ENCODE data around the gene CRCP. TPM values are rescaled to one million over a fixed set of nuclear protein-coding genes. Genes with fewer than 3 reads are reported as not detected.
A peak's percentile ranks its signal among the peaks of the same experiment; 100 is the strongest.

Gene CRCP
- total RNA-seq, 1 donor from 2014 or later, result 22.3 TPM

DNA sequence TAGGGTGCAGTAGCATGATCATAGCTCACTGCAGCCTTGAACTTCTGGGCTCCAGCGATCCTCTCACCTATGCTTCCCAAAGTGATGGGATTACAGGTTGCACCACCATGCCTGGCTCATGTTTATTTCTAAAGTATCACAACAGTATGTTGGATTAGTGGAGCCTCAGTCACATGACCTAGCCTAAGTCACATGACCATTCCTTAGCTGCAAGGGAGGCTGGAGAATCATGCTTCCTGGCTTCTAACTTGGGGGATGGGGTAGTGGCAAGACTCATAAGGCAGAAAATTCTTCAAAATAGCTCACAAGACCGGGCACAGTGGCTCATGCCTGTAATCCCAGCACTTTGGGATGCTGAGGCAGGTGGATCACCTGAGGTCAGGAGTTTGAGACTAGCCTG lies 63.6 kb downstream of the CRCP start:
- ATAC-seq (ENCODE audit: poor library complexity) (no peak), DNase-seq (no peak)
- intact Hi-C loops (cut with DNase I), result no loop called here

DNA sequence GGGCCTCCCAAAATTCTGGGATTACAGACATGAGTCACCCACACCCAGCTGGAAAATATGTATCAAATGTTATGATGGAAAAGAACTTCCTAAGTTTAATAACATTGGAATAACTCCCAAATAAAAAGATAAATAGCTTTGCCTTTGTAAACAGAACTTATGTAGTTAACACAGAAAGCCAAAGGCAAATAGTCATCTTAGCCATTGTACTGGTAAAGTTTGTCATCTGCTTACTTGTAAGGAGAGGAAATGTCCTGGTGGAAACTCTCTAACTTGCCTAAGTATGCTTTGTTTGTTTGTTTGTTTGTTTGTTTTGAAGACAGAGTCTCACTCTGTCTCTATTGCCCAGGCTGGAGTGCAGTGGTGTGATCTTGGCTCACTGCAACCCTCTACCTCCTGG lies 66.7 kb downstream of the CRCP start:
- ATAC-seq (ENCODE audit: poor library complexity) (no peak), DNase-seq (no peak)
- intact Hi-C loops (cut with DNase I), result no loop called here

DNA sequence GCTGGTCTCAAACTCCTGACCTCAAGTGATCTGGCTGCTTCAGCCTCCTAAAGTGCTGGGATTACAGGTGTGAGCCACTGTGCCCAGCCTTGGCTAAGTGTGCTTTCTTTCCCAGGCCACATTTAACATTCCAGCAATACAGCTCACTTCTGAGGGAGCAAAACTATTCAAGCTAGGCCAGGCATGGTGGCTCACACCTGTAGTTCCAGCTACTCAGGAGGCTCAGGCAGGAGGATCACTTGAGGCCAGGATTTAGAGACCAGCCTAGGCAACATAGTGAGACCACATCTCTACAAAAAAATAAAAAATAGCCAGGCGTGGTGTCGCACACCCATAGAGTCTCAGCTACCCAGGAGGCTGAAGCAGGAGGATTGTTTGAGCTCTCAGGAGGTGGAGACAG lies 67.2 kb downstream of the CRCP start:
- ATAC-seq (ENCODE audit: poor library complexity) (no peak), DNase-seq (no peak)
- intact Hi-C loops (cut with DNase I), result no loop called here

DNA sequence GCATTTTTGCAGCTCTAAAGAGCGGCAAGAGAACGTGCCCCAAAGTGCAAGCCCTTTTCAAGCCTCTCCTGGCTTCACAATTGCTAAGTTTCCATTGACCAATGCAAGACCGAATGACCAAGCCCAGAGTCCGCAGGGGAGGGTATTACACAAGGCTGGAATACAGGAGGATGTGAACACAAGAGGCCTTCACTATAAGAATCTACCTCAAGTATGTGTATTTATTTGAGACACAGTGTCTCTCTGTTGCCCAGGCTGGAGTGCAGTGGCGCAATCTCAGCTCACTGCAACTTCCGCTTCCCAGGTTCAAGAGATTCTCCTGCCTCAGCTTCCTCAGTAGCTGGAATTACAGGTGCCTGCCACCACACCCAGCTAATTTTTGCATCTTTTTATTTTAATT lies 68.3 kb downstream of the CRCP start:
- intact Hi-C loops (cut with DNase I), result no loop called here
- ATAC-seq (ENCODE audit: poor library complexity), result no peak

DNA sequence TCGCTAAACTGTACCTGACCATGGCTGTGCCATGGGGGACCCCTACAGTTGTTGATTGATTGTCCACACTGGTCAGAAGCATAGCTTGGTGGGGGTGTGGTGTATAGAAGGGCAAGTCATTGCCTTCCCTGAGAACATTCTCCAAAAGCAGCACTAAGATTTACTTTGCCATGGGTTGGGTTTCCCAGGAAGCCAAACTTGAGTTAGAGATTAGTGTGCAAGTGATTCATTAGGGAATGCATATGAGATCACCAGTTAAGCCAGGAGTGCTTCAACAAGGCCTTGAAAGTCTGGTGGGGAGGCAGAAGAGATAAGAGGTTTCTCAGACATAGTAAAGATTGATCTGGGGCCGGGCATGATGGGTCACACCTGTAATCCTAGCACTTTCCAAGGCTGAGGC lies 69.1 kb downstream of the CRCP start:
- intact Hi-C loops (cut with DNase I), result no loop called here
- DNase-seq (no peak), ATAC-seq (ENCODE audit: poor library complexity) (no peak)

More for the DNA sequence above, 68.3 kb downstream of the CRCP start:
- no peak for DNase-seq

DNA sequence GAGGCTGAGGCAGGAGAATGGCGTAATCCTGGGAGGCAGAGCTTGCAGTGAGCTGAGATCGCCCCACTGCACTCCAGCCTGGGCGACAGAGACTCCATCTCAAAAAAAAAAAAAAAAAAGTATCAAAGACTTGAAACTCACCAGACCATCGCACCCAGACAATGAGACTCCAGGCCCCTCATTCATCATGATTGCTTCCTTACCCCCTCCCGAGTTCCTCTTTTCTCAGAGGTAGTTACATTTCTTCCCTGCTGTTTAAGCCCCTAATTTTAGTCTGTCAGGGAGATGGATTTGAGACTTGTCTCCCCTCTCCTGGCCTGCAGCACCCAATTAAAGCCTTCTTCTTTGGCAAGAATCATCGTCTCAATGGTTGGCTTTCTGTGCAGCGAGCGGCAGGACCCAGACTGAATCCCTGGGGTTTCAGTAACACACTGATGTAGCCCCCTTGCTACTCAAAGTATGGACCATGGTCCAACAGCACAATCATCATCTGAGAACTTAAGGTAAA lies 71.1 kb downstream of the CRCP start:
- ATAC-seq (ENCODE audit: poor library complexity) (no peak), DNase-seq (no peak)
- intact Hi-C loops (cut with DNase I), result no loop called here

DNA sequence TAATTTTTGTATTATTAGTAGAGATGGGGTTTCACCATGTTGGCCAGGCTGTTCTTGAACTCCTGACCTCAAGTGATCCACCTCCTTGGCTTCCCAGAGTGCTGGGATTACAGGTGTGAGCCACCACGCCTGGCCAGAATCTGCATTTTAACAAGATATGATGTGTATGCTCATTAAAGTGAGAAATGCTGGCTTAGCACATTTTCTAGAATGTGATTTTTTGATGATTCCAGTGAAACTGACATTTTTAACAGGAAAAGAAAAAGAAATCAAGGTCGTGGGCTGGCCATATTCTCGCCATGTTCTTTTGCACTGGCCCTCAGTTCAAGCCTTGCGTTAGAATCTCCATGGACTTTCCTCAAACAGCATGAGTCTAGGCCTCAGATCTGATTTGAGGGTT lies 72.3 kb downstream of the CRCP start:
- DNase-seq (no peak), ATAC-seq (ENCODE audit: poor library complexity) (no peak)
- intact Hi-C loops (cut with DNase I), result no loop called here

DNA sequence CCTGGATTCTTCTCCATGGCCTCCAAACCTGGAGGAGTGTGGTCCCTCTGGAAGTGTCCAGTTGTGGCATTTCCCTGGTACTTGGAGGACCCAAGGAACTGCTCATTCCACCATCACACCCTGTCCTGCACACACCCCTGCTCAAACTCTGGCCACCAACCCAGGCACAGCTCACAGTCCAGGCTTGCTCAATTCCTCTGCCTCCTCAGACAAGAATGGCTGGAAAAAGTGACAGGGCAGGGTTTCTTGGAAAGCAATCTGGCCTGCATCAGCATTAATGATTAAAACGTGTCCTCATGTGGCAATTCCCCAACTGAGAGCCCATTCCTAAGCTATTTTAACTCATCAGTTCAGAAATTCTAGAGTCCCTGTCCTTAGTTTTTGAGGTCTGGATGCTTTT lies 73.3 kb downstream of the CRCP start:
- ATAC-seq (ENCODE audit: poor library complexity) (peak; percentile 70), DNase-seq (peak; percentile 59)

DNA sequence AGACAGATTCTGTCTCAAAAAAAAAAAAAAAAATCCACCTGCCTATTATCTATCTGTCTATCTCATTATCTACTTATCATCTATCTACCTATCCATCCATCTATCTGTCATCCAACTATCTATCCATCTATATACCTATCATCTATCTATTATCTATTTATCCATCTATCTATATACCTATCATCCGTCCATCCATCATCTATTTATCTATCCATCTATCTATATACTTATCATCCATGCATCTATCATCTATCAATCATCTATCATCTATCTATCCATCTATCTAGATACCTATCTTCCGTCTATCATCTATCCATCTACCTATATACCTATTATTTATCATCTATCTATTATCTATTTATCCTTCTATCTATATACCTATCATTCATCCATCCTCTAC lies 74.0 kb downstream of the CRCP start:
- intact Hi-C loops (cut with DNase I), result no loop called here
- ATAC-seq (ENCODE audit: poor library complexity), result no peak
- no peak for DNase-seq

More for the DNA sequence above, 73.3 kb downstream of the CRCP start:
- intact Hi-C loops (cut with DNase I), result no loop called here

DNA sequence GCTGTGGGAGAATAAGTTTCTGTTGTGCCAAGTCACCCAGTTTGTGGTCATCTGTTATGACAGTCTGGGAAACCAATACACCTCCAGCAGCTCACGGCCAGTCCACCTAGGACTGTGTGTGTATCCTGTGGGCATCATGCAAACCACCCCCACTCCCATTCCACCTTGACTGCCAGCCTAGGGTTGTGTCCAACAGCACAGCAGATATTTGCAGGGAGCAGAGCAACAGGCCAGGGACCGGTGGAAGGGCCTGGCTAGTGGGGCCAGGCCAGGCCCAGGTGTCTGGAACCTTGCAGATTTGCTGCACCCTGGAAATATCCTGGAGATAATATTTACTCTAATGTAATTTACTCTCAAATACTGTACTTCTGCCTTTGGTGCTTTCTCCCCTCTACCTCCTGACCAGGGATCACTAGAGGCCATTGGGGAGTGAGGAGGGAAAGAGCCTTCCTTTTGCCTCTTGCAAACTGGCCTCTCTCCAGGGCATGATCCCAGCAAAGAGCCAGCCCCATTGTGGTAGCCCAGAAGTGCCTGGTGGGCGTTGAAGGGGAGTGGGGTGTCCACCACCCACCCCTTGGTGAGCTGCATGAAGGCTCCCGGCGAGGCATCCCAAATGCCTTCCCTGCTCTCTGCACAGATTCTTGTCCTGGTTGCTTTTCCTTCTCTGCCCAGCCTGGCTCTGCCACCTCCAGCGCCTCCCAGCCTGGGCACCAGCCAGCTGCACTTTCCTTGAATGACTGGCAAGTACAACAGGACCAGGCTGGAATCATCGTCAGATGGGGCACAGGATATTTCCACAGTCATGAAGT lies 75.3 kb downstream of the CRCP start:
- DNase-seq (no peak), ATAC-seq (ENCODE audit: poor library complexity) (no peak)
- intact Hi-C loops (cut with DNase I), result no loop called here

DNA sequence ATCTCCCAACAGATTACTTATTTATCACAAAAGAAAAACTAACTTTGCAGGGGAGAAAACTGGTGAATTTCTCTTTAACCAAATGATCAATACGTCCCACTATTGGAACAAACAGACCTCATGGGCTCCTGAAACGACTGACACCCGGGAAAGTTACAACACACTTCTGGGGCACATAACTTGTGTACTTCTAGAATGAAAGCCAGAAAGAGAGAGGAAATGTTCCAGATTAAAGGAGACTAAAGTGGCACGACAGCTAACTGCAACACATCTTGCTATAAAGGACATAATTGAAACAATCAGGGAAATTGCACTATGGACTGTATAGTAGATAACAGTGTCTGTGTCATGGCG lies 75.8 kb downstream of the CRCP start:
- intact Hi-C loops (cut with DNase I), result no loop called here
- ATAC-seq (ENCODE audit: poor library complexity) (no peak), DNase-seq (no peak)

DNA sequence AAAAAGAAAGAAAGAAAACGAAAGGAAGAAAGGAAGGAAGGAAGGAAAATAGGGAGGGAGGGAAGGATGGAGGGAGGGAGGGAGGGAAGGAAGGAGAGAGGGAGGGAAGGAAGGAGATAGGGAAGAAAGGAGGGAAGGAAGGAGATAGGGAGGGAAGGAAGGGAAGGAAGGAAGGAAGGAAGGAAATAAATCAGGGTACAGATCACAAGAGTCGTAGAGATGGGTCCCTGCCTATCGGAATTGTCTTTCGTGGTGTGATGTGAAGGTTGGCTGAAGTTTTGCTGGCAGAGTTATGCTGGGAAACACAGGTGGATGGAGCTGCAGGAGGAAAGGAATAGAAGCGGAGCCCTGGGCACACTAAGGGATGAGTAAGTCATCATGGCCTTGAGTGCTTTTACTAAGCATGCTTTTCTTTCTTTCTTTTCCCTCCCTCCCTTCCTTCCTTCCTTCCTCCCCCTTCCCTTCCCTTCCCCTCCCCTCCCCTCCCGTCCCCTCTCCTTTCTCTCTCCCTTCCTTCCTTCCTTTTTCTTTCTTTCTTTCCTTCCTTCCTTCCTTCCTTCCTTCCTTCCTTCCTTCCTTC lies 78.6 kb downstream of the CRCP start:
- ATAC-seq (ENCODE audit: poor library complexity), result no peak
- intact Hi-C loops (cut with DNase I), result no loop called here
- DNase-seq, result no peak

DNA sequence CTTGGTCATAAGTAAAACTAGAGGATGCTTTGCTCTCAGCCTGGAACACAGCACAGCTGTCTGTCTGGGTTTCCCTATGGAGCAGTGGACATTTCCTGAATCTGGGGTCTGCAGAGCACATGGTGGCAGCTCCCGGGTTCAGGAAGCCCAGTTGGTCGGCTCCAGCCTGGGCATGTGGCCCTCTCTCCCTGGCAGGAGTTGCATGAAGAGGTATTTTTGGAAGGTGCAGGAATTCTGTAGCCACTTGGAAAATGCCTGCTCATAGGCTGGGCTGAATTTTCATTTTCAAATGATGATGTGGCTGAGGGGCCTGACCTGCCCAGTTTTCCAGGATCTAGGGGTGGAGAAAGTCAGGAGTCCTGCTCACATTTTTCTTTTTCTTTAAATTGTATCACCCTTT lies 83.8 kb downstream of the CRCP start:
- ATAC-seq (ENCODE audit: poor library complexity), result peak; percentile 41
- intact Hi-C loops (cut with DNase I), result no loop called here

DNA sequence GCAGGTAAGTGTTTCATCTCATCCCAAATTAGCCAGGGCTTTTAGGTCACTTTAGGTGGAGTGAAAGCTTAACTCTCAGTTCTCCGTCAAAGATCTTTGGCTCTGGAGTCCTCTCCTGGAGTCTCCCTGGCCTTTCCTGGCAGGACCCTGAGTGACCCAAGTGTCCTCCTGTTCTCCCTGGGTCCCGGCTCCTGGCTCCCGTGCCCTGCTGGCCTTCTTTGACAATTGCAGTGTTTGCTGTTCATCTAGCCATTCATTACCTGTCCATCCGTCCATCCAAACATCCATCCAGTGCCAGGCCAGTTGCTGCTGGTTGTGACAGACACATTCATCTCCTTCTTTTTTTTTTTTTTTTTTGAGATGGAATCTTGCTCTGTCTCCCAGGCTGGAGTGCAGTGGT lies 84.3 kb downstream of the CRCP start:
- intact Hi-C loops (cut with DNase I), result no loop called here
- DNase-seq, result no peak
- ATAC-seq (ENCODE audit: poor library complexity), result no peak

More for the DNA sequence above, 83.8 kb downstream of the CRCP start:
- no peak for DNase-seq

DNA sequence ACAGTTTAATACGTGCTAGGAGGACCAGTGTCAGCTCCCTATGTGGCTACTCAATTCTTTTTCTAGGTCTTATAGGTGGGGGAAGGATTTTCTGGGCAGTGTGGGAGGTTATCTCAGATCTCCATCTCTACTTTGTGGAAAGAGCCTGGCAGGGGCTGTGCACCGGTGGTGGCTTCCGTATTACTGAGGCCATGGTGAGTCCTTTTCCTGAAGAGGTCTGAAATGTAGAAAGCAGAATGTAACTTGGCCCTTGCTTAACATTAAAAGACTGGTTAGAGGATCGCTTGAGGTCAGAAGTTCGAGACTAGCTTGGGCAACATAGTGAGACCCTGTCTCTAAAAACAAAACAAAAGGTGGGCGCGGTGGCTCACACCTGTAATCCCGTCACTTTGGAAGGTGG lies 87.8 kb downstream of the CRCP start:
- ATAC-seq (ENCODE audit: poor library complexity), result no peak
- intact Hi-C loops (cut with DNase I), result no loop called here
- no peak for DNase-seq

Other genes with a start within 250 kb of the CRCP start
- gene VKORC1L1, start 241.8 kb upstream of the CRCP start, total RNA-seq, result 17.6 TPM
- 16.1 TPM for gene GUSB, start 132.6 kb upstream of the CRCP start, total RNA-seq
- 8.8 TPM for gene ASL, start 39.0 kb upstream of the CRCP start, total RNA-seq
- 5.1 TPM for gene TPST1, start 90.5 kb downstream of the CRCP start, total RNA-seq

All from Right ventricle myocardium superior (tissue), 1 donor.